Endothelial cell of hepatic sinusoid (primary cell): ENCODE results near the gene UACA.
"Not testable (repeated sequence)": the region's sequence is repeated elsewhere in the genome, so short reads cannot be mapped to it uniquely, and the experiment has no call there.

Experiments used
- in situ Hi-C: cut with HindIII; loops from 2 replicates; pipeline ENCODE4 v1.10.0; 2017; ENCODE audit warnings: low sequenced_read_pairs

UACA gene

GRCh38 chr15:70763120-70763949 is at the start of gene UACA:
Gene UACA, minus strand, starts transcription at chr15:70763558. Its CDS starts 151 bp downstream, at chr15:70763407.
- in situ Hi-C loops = no loop called here

GRCh38 chr15:70812827-70813364 is 49.5 kb upstream of the UACA start:
- in situ Hi-C loops = no loop called here

- in situ Hi-C loops = no loop called here
These were observed 47.7 kb upstream of the UACA start for GRCh38 chr15:70810916-70811578.

GRCh38 chr15:70806992-70807712 is 43.8 kb upstream of the UACA start:
- in situ Hi-C loops = no loop called here

- in situ Hi-C loops = not testable (repeated sequence)
These were observed 41.0 kb upstream of the UACA start for GRCh38 chr15:70804388-70804787.

GRCh38 chr15:70802629-70803028 is 39.3 kb upstream of the UACA start:
- in situ Hi-C loops = no loop called here

- in situ Hi-C loops = no loop called here
These were observed 37.8 kb upstream of the UACA start for GRCh38 chr15:70801109-70801508.

- in situ Hi-C loops = no loop called here
These were observed 36.5 kb upstream of the UACA start for GRCh38 chr15:70799667-70800450.

- in situ Hi-C loops = no loop called here
These were observed 34.1 kb upstream of the UACA start for GRCh38 chr15:70797464-70797863.

GRCh38 chr15:70796516-70797310 is 33.4 kb upstream of the UACA start:
- in situ Hi-C loops = no loop called here

GRCh38 chr15:70795311-70795665 is 31.9 kb upstream of the UACA start:
- in situ Hi-C loops = no loop called here

- in situ Hi-C loops = no loop called here
These were observed 31.4 kb upstream of the UACA start for GRCh38 chr15:70794596-70795310.

- in situ Hi-C loops = no loop called here
These were observed 30.3 kb upstream of the UACA start for GRCh38 chr15:70793694-70794093.

- in situ Hi-C loops = no loop called here
These were observed 28.8 kb upstream of the UACA start for GRCh38 chr15:70792171-70792573.

GRCh38 chr15:70791259-70791658 is 27.9 kb upstream of the UACA start:
- in situ Hi-C loops = no loop called here

GRCh38 chr15:70789213-70789612 is 25.9 kb upstream of the UACA start:
- in situ Hi-C loops = no loop called here

- in situ Hi-C loops = no loop called here
These were observed 25.0 kb upstream of the UACA start for GRCh38 chr15:70788114-70789049.

- in situ Hi-C loops = no loop called here
These were observed 23.6 kb upstream of the UACA start for GRCh38 chr15:70786996-70787395.
